HG02610 (cell line): ENCODE data around the gene IP6K3.

Experiments used
- ATAC-seq: cut with Tn5 transposase; IDR thresholded peaks from one replicate; pipeline ENCODE4 v1.9.1; 2021; ENCODE audit warnings: mild to moderate bottlenecking, moderate library complexity; ENCODE audit not compliant: unreplicated experiment

IP6K3 gene

GRCh38 chr6:33761922-33762629 lies 15.4 kb upstream of the IP6K3 start:
- ATAC-seq, result no peak

- no peak for ATAC-seq
Measured at GRCh38 chr6:33761581-33761921, 14.8 kb upstream of the IP6K3 start.

GRCh38 chr6:33759887-33760629 lies 13.4 kb upstream of the IP6K3 start:
- no peak for ATAC-seq

GRCh38 chr6:33758815-33759216 lies 12.1 kb upstream of the IP6K3 start:
- ATAC-seq, result no peak

GRCh38 chr6:33757906-33758305 lies 11.2 kb upstream of the IP6K3 start:
- ATAC-seq, result no peak

GRCh38 chr6:33757113-33757512 lies 10.4 kb upstream of the IP6K3 start:
- ATAC-seq, result no peak

GRCh38 chr6:33756211-33756954 lies 9.7 kb upstream of the IP6K3 start:
- ATAC-seq, result no peak

GRCh38 chr6:33755070-33755869 lies 8.6 kb upstream of the IP6K3 start:
- no peak for ATAC-seq

GRCh38 chr6:33754222-33754621 lies 7.5 kb upstream of the IP6K3 start:
- no peak for ATAC-seq

GRCh38 chr6:33752646-33753015 lies 5.9 kb upstream of the IP6K3 start:
- no peak for ATAC-seq

GRCh38 chr6:33751771-33752645 lies 5.3 kb upstream of the IP6K3 start:
- no peak for ATAC-seq

GRCh38 chr6:33750244-33750991 lies 3.7 kb upstream of the IP6K3 start:
- no peak for ATAC-seq

- no peak for ATAC-seq
Measured at GRCh38 chr6:33749401-33749800, 2.7 kb upstream of the IP6K3 start.

- no peak for ATAC-seq
Measured at GRCh38 chr6:33748841-33749240, 2.1 kb upstream of the IP6K3 start.

GRCh38 chr6:33747823-33748222 lies 1.1 kb upstream of the IP6K3 start:
- ATAC-seq, result no peak

- no peak for ATAC-seq
Measured at GRCh38 chr6:33746036-33746600, 587 bp downstream of the IP6K3 start.

GRCh38 chr6:33745548-33745947 lies 1.2 kb downstream of the IP6K3 start:
- ATAC-seq, result no peak

- no peak for ATAC-seq
Measured at GRCh38 chr6:33744895-33745546, 1.7 kb downstream of the IP6K3 start.
